ENCODE measurements around the gene CD4. TPM values are rescaled to one million over a fixed set of nuclear protein-coding genes. Genes with fewer than 3 reads are reported as not detected.

The CD4 gene
- total and polyA plus RNA-seq, 2 donors (not counting 3 experiments of a cell fraction or from before 2014, with no cell fraction given) = not detected

DNA sequence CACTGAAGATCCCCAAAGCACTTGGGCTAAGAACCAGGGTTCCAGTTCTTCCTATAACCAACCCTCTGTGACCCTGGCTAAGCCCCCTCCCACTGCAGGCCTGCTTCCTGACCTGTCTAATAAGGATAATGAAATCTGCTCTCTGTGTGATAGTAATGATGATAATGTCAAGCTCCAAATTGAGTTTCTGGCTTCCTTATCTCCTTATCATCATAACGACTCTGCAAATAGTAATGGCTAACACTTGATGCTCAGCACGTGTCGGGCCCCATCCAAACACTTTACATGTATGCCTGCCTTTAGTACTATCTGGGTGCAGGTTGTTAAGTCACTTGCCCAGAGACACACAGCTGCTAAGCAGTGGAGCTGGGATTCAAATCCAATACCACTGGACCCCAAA is 27.3 kb downstream of the CD4 start:
- Histone ChIP-seq H3K9ac (replicated peaks; ENCODE audit: extremely low read depth, insufficient read depth, low read length) (no peak overlapping the region), H3K27me3 (ENCODE audit: control insufficient read depth in 2 of 2, insufficient read depth in 2 of 2, low read length in 2 of 2) (peaks cover 0 to 2% of the 10 kb centered on the region in 2 experiments), H3K4me2 (ENCODE audit: insufficient read depth, low read length) (no peak overlapping the region), H3K36me3 (ENCODE audit: control insufficient read depth in 2 of 2, extremely low read depth in 1 of 2, insufficient read depth in 2 of 2, low read length in 2 of 2) (no peaks in the 10 kb centered on the region), H3K9me1 (replicated peaks; ENCODE audit: control insufficient read depth, extremely low read depth, insufficient read depth, low read length) (no peaks in the 10 kb centered on the region), H3K4me3 (replicated peaks in 1 of 3; ENCODE audit: insufficient read depth in 1 of 3, low read depth in 1 of 3, low read length in 3 of 3) (no peak overlapping the region), H3K27ac (ENCODE audit: insufficient read depth, low read depth, low read length) (no peak overlapping the region), H4K20me1 (replicated peaks; ENCODE audit: control insufficient read depth, extremely low read depth, insufficient read depth, low read length) (no peaks in the 10 kb centered on the region), H3K4me1 (ENCODE audit: control insufficient read depth, extremely low read depth, insufficient read depth, low read length) (peaks cover 8% of the 10 kb centered on the region), H3K9me3 (replicated peaks; ENCODE audit: control insufficient read depth, insufficient read depth, low read length) (no peaks in the 10 kb centered on the region), H2AFZ (ENCODE audit: low read depth, low read length) (no peak overlapping the region), H3K79me2 (ENCODE audit: control insufficient read depth, insufficient read depth, low read length) (no peaks in the 10 kb centered on the region)
- POLR2A ChIA-PET = no interaction called here
- CTCF ChIA-PET = interaction anchor here (1.0 kb wide), 1 partner anchor 63 kb away, joined by 3 read pairs; the partner anchor contains the start of gene MLF2
- DNase-seq (ENCODE audit: low read depth, low spot score) = no peak
- TF ChIP-seq POLR2AphosphoS5 (IDR thresholded peaks at IDR 0.05; ENCODE audit: insufficient read depth, low read depth, low read length) (no peak), MYC (IDR thresholded peaks at IDR 0.05; ENCODE audit: low read depth, low read length) (no peak), JUN (IDR thresholded peaks at IDR 0.05; ENCODE audit: borderline replicate concordance, insufficient read depth, insufficient read length, low read depth) (no peak), GATA2 (IDR thresholded peaks at IDR 0.05; ENCODE audit: insufficient read depth, insufficient read length, low read depth, low read length) (no peak), POLR2A (IDR thresholded peaks at IDR 0.05; ENCODE audit: low read depth, low read length) (no peak)
- TF ChIP-seq, protein P1, sequence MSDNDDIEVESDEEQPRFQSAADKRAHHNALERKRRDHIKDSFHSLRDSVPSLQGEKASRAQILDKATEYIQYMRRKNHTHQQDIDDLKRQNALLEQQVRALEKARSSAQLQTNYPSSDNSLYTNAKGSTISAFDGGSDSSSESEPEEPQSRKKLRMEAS (IDR thresholded peaks at IDR 0.05; ENCODE audit: insufficient read depth, insufficient read length) = no peak
- no TSS peak for BruUV-seq (replicated peaks)
- FAIRE-seq = no peak
- intact Hi-C loops (cut with micrococcal nuclease) = no loop called here
- dilution Hi-C loops (cut with MboI; ENCODE audit: extremely low pct_ligation_motif_present, low sequenced_read_pairs) = no loop called here

DNA sequence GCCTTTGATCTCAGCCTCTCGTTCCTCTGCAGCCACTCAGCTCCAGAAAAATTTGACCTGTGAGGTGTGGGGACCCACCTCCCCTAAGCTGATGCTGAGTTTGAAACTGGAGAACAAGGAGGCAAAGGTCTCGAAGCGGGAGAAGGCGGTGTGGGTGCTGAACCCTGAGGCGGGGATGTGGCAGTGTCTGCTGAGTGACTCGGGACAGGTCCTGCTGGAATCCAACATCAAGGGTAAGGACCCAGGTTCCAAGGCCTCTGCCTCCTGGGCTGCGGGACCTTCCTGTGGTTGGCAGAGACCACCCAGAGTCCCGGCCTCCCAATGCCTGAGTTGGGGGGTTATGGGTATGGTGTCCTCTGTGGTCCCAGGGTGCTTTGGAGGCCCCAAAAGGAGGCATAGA is 27.8 kb downstream of the CD4 start:
- Histone ChIP-seq H3K4me1 (ENCODE audit: control insufficient read depth, extremely low read depth, insufficient read depth, low read length) (peaks cover 11% of the 10 kb centered on the region), H3K4me3 (replicated peaks in 1 of 3; ENCODE audit: insufficient read depth in 1 of 3, low read depth in 1 of 3, low read length in 3 of 3) (no peak overlapping the region), H3K9ac (replicated peaks; ENCODE audit: extremely low read depth, insufficient read depth, low read length) (no peak overlapping the region), H3K36me3 (ENCODE audit: control insufficient read depth in 2 of 2, extremely low read depth in 1 of 2, insufficient read depth in 2 of 2, low read length in 2 of 2) (no peaks in the 10 kb centered on the region), H3K27ac (ENCODE audit: insufficient read depth, low read depth, low read length) (no peak overlapping the region), H2AFZ (ENCODE audit: low read depth, low read length) (no peak overlapping the region), H3K4me2 (ENCODE audit: insufficient read depth, low read length) (no peak overlapping the region), H3K9me1 (replicated peaks; ENCODE audit: control insufficient read depth, extremely low read depth, insufficient read depth, low read length) (no peaks in the 10 kb centered on the region), H3K9me3 (replicated peaks; ENCODE audit: control insufficient read depth, insufficient read depth, low read length) (no peaks in the 10 kb centered on the region), H4K20me1 (replicated peaks; ENCODE audit: control insufficient read depth, extremely low read depth, insufficient read depth, low read length) (no peaks in the 10 kb centered on the region), H3K27me3 (ENCODE audit: control insufficient read depth in 2 of 2, insufficient read depth in 2 of 2, low read length in 2 of 2) (peaks cover 0 to 2% of the 10 kb centered on the region in 2 experiments), H3K79me2 (ENCODE audit: control insufficient read depth, insufficient read depth, low read length) (no peaks in the 10 kb centered on the region)
- TF ChIP-seq, protein P2, sequence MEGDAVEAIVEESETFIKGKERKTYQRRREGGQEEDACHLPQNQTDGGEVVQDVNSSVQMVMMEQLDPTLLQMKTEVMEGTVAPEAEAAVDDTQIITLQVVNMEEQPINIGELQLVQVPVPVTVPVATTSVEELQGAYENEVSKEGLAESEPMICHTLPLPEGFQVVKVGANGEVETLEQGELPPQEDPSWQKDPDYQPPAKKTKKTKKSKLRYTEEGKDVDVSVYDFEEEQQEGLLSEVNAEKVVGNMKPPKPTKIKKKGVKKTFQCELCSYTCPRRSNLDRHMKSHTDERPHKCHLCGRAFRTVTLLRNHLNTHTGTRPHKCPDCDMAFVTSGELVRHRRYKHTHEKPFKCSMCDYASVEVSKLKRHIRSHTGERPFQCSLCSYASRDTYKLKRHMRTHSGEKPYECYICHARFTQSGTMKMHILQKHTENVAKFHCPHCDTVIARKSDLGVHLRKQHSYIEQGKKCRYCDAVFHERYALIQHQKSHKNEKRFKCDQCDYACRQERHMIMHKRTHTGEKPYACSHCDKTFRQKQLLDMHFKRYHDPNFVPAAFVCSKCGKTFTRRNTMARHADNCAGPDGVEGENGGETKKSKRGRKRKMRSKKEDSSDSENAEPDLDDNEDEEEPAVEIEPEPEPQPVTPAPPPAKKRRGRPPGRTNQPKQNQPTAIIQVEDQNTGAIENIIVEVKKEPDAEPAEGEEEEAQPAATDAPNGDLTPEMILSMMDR (IDR thresholded peaks at IDR 0.05; ENCODE audit: extremely low read depth in 1 of 2, insufficient read depth in 1 of 2, low read depth in 1 of 2, low read length in 2 of 2) = no peak
- TF ChIP-seq, protein P1 (IDR thresholded peaks at IDR 0.05; ENCODE audit: insufficient read depth, insufficient read length) = no peak
- TF ChIP-seq JUN (IDR thresholded peaks at IDR 0.05; ENCODE audit: borderline replicate concordance, insufficient read depth, insufficient read length, low read depth) (no peak), POLR2A (IDR thresholded peaks at IDR 0.05; ENCODE audit: low read depth, low read length) (no peak), POLR2AphosphoS5 (IDR thresholded peaks at IDR 0.05; ENCODE audit: insufficient read depth, low read depth, low read length) (no peak), FOS (IDR thresholded peaks at IDR 0.05; ENCODE audit: borderline replicate concordance, insufficient read depth, low read length) (no peak), GATA2 (IDR thresholded peaks at IDR 0.05; ENCODE audit: insufficient read depth, insufficient read length, low read depth, low read length) (no peak), MYC (IDR thresholded peaks at IDR 0.05; ENCODE audit: low read depth, low read length) (no peak)
- CTCF ChIA-PET = interaction anchor here (1.0 kb wide), 1 partner anchor 64 kb away, joined by 3 read pairs; the partner anchor contains the start of gene MLF2
- dilution Hi-C loops (cut with MboI; ENCODE audit: extremely low pct_ligation_motif_present, low sequenced_read_pairs) (no loop called here), intact Hi-C loops (cut with micrococcal nuclease) (no loop called here)
- POLR2A ChIA-PET = no interaction called here
- FAIRE-seq (no peak), DNase-seq (ENCODE audit: low read depth, low spot score) (no peak)
- no TSS peak for BruUV-seq (replicated peaks)
